ENCODE results near the gene COA3. TPM values are rescaled to one million over a fixed set of nuclear protein-coding genes. Genes with fewer than 3 reads are reported as not detected.
A peak's percentile ranks its signal among the peaks of the same experiment; 100 is the strongest.

COA3 gene
- polyA plus RNA-seq, 1 donor (not counting 4 experiments of a cell fraction or from before 2014, with no cell fraction given) = 97.8 TPM

- TF ChIP-seq CTCF (optimal IDR thresholded peaks at IDR 0.05 in 1 of 3, IDR thresholded peaks at IDR 0.05 in 1 of 3, conservative IDR thresholded peaks at IDR 0.05 in 1 of 3; ENCODE audit: extremely low read depth in 1 of 3, insufficient read depth in 2 of 3, low read length in 3 of 3) (no peak), EZH2 (IDR thresholded peaks at IDR 0.05; ENCODE audit: low read length) (no peak)
- Histone ChIP-seq H2AFZ (ENCODE audit: control insufficient read depth, low read length) (no peak overlapping the region), H4K20me1 (ENCODE audit: control insufficient read depth, extremely low read depth, insufficient read depth, low read length) (peaks cover 3% of the 10 kb centered on the region), H3K9ac (ENCODE audit: control insufficient read depth, extremely low read depth, insufficient read depth, low read length) (no peak overlapping the region), H3K9me1 (ENCODE audit: control insufficient read depth, extremely low read depth, insufficient read depth, low read length) (no peaks in the 10 kb centered on the region), H3K36me3 (ENCODE audit: control insufficient read depth in 2 of 2, extremely low read depth in 1 of 2, insufficient read depth in 2 of 2, low read length in 2 of 2) (peaks cover 49 to 51% of the 10 kb centered on the region in 2 experiments), H3K4me1 (ENCODE audit: control insufficient read depth, extremely low read depth, insufficient read depth, low read length) (no peaks in the 10 kb centered on the region), H3K27ac (ENCODE audit: control insufficient read depth, insufficient read depth, low read length) (no peak overlapping the region), H3K9me3 (ENCODE audit: control insufficient read depth, low read depth, low read length) (no peaks in the 10 kb centered on the region), H3K27me3 (ENCODE audit: control insufficient read depth, extremely low read depth, insufficient read depth, low read length) (no peaks in the 10 kb centered on the region), H3K79me2 (ENCODE audit: control insufficient read depth, insufficient read depth, low read length) (peaks cover 5% of the 10 kb centered on the region), H3K4me2 (ENCODE audit: control insufficient read depth, extremely low read depth, insufficient read depth, low read depth, low read length) (no peak overlapping the region), H3K4me3 (ENCODE audit: control insufficient read depth in 2 of 3, extremely low read depth in 1 of 3, insufficient read depth in 2 of 3, low read depth in 1 of 3, low read length in 3 of 3) (no peak overlapping the region)
- dilution Hi-C loops (cut with MboI; ENCODE audit: extremely low pct_ligation_motif_present, low sequenced_read_pairs) = loop anchor here (25.0 kb wide), 1 partner anchor 95 kb away; no protein-coding TSS in a partner anchor
- DNase-seq (ENCODE audit: low read depth, low spot score) = no peak
- FAIRE-seq = no peak
These were observed 43.6 kb upstream of the COA3 start for GRCh38 chr17:42841975-42842685.

GRCh38 chr17:42835732-42836131 lies 37.2 kb upstream of the COA3 start:
- H3K9me1 ChIP-seq (ENCODE audit: control insufficient read depth, extremely low read depth, insufficient read depth, low read length) = no peaks in the 10 kb centered on the region
- H4K20me1 ChIP-seq (ENCODE audit: control insufficient read depth, extremely low read depth, insufficient read depth, low read length) = no peaks in the 10 kb centered on the region
- dilution Hi-C loops (cut with MboI; ENCODE audit: extremely low pct_ligation_motif_present, low sequenced_read_pairs) = loop anchor here (25.0 kb wide), 1 partner anchor 102 kb away; no protein-coding TSS in a partner anchor
- no peak overlapping the region for H2AFZ ChIP-seq (ENCODE audit: control insufficient read depth, low read length)
- TF ChIP-seq CTCF (optimal IDR thresholded peaks at IDR 0.05 in 1 of 3, IDR thresholded peaks at IDR 0.05 in 1 of 3, conservative IDR thresholded peaks at IDR 0.05 in 1 of 3; ENCODE audit: extremely low read depth in 1 of 3, insufficient read depth in 2 of 3, low read length in 3 of 3) = no peak
- TF ChIP-seq EZH2 (IDR thresholded peaks at IDR 0.05; ENCODE audit: low read length) = no peak
- no peak overlapping the region for H3K27ac ChIP-seq (ENCODE audit: control insufficient read depth, insufficient read depth, low read length)
- H3K36me3 ChIP-seq (ENCODE audit: control insufficient read depth in 2 of 2, extremely low read depth in 1 of 2, insufficient read depth in 2 of 2, low read length in 2 of 2) = peaks cover 23 to 25% of the 10 kb centered on the region in 2 experiments
- H3K9me3 ChIP-seq (ENCODE audit: control insufficient read depth, low read depth, low read length) = no peaks in the 10 kb centered on the region
- peaks cover 19% of the 10 kb centered on the region for H3K4me1 ChIP-seq (ENCODE audit: control insufficient read depth, extremely low read depth, insufficient read depth, low read length)
- peaks cover 42% of the 10 kb centered on the region for H3K79me2 ChIP-seq (ENCODE audit: control insufficient read depth, insufficient read depth, low read length)
- H3K4me2 ChIP-seq (ENCODE audit: control insufficient read depth, extremely low read depth, insufficient read depth, low read depth, low read length) = peak overlapping the region; percentile 2
- FAIRE-seq (no peak), DNase-seq (ENCODE audit: low read depth, low spot score) (no peak)
- H3K27me3 ChIP-seq (ENCODE audit: control insufficient read depth, extremely low read depth, insufficient read depth, low read length) = no peaks in the 10 kb centered on the region
- H3K9ac ChIP-seq (ENCODE audit: control insufficient read depth, extremely low read depth, insufficient read depth, low read length) = no peak overlapping the region
- no peak overlapping the region for H3K4me3 ChIP-seq (ENCODE audit: control insufficient read depth in 2 of 3, extremely low read depth in 1 of 3, insufficient read depth in 2 of 3, low read depth in 1 of 3, low read length in 3 of 3)

Measured in keratinocyte (primary cell).